Measurements from ENCODE around the gene VIPR2. TPM values are rescaled to one million over a fixed set of nuclear protein-coding genes. Genes with fewer than 3 reads are reported as not detected.
A peak's percentile ranks its signal among the peaks of the same experiment; 100 is the strongest.
"Not testable (repeated sequence)": the region's sequence is repeated elsewhere in the genome, so short reads cannot be mapped to it uniquely, and the experiment has no call there.

VIPR2 gene
- total RNA-seq, 2 donors from 2014 or later, result not detected

DNA sequence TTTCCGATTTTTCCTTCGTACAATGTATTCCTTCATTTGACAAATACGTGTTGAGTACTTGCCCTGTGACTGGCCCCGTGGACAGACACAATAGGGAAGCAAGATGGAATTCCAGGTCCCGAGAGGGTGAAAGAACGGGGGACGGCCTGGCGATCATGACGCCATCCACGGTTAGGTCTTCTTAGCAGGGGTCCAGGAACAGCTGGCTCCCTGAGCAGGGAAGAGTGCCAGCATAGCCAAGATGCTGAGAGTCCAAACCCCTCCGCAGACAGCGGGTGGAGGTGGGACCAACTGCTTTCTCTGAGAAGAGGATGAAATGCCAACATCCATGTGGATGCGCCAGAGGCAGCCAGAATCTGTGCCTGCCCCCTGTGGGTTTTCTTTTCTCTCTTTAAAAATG, 144.6 kb downstream of the VIPR2 start:
- ATAC-seq (no peak), DNase-seq (no peak)
- no peak overlapping the region for H3K27ac Mint-ChIP-seq
- H3K4me1 Mint-ChIP-seq, result no peaks in the 10 kb centered on the region
- H3K36me3 Mint-ChIP-seq (ENCODE audit: low read depth), result no peaks in the 10 kb centered on the region
- H3K4me3 Mint-ChIP-seq, result no peak overlapping the region
- H3K9me3 ChIP-seq (ENCODE audit: control insufficient read depth, low read length, poor library complexity, severe bottlenecking), result no peaks in the 10 kb centered on the region
- H3K27me3 Mint-ChIP-seq, result peaks cover 16% of the 10 kb centered on the region

DNA sequence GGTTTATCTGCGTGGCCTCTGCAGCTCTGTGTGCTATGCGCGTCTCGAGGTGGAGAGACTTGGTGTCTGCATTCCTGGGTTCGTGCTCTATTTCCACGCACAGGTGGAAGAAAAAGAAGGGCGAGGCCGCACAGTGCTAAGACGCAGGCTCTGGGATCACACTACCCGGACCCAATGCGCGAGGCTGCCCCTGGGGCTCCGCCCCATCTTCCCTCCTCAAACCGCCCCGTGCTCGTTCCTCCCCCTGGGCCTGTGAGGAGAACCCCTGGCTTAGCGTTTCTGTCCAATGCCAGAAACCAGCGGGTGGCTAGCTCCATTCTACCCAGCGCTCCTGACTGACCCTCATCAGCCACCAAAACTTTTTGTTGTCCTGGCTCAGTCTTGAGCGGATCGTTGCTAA, 145.2 kb downstream of the VIPR2 start:
- no peak overlapping the region for H3K27ac Mint-ChIP-seq
- H3K9me3 ChIP-seq (ENCODE audit: control insufficient read depth, low read length, poor library complexity, severe bottlenecking), result no peaks in the 10 kb centered on the region
- H3K4me3 Mint-ChIP-seq, result no peak overlapping the region
- peaks cover 20% of the 10 kb centered on the region for H3K27me3 Mint-ChIP-seq
- no peak for ATAC-seq
- no peaks in the 10 kb centered on the region for H3K36me3 Mint-ChIP-seq (ENCODE audit: low read depth)
- no peaks in the 10 kb centered on the region for H3K4me1 Mint-ChIP-seq
- DNase-seq, result no peak

DNA sequence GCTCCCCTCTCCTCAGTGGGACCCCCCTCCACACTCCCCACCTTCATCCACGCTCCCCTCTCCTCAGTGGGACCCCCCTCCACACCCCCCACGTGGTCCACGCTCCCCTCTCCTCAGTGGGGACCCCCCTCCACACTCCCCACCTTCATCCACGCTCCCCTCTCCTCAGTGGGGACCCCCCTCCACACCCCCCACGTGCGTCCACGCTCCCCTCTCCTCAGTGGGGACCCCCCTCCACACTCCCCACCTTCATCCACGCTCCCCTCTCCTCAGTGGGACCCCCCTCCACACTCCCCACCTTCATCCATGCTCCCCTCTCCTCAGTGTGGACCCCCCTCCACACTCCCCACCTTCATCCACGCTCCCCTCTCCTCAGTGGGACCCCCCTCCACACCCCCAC, 146.4 kb downstream of the VIPR2 start:
- DNase-seq; H3K4me3 Mint-ChIP-seq; H3K4me1 Mint-ChIP-seq; H3K9me3 ChIP-seq (ENCODE audit: control insufficient read depth, low read length, poor library complexity, severe bottlenecking); H3K27ac Mint-ChIP-seq; ATAC-seq; H3K36me3 Mint-ChIP-seq (ENCODE audit: low read depth): not testable (repeated sequence)
- peaks cover 32% of the 10 kb centered on the region for H3K27me3 Mint-ChIP-seq

DNA sequence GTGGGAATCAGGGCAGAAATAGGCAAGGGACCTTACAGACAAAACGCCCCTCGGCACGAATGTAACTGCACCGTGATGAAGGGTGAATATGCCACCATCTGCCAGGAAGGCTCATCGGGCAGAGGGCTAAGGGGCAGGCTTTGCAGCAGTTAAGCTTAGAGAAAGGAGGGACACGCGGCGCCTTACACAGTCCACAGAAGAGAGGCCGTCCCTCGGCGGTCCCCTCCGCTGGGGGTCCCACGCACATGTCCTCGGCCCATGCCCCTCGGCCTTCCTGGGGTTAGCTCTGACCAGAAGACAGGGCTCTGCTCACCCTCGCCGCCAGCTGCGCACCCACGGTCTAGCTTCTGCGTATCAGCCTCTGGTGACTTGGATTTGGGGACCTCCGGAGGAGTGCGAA, 147.2 kb downstream of the VIPR2 start:
- no peaks in the 10 kb centered on the region for H3K4me1 Mint-ChIP-seq
- peaks cover 39% of the 10 kb centered on the region for H3K27me3 Mint-ChIP-seq
- H3K9me3 ChIP-seq (ENCODE audit: control insufficient read depth, low read length, poor library complexity, severe bottlenecking), result no peaks in the 10 kb centered on the region
- no peak for ATAC-seq
- H3K4me3 Mint-ChIP-seq, result peak overlapping the region; percentile 58
- no peaks in the 10 kb centered on the region for H3K36me3 Mint-ChIP-seq (ENCODE audit: low read depth)
- DNase-seq, result no peak
- no peak overlapping the region for H3K27ac Mint-ChIP-seq

DNA sequence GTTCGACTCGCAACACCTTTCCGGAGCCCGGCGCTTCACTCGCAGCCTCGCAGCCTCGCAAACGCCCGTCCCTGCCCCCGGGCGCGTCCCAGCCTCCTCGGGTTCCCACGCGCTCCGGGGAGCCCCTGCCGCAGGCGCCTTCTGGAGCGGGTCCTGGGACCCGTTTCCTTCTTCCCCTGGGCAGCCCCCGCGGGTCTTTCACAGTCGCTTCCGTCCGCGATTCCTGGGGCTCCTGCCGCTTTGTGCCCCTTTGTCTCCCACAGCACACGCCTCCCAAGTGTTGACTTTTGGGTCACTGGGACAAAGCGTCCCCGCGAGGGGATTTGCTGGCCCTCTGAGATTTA, 147.6 kb downstream of the VIPR2 start:
- H3K9me3 ChIP-seq (ENCODE audit: control insufficient read depth, low read length, poor library complexity, severe bottlenecking), result no peaks in the 10 kb centered on the region
- Mint-ChIP-seq H3K27ac (no peak overlapping the region), H3K36me3 (ENCODE audit: low read depth) (no peaks in the 10 kb centered on the region), H3K4me1 (no peaks in the 10 kb centered on the region), H3K27me3 (peaks cover 39% of the 10 kb centered on the region), H3K4me3 (peak overlapping the region; percentile 58)
- DNase-seq (no peak), ATAC-seq (no peak)

DNA sequence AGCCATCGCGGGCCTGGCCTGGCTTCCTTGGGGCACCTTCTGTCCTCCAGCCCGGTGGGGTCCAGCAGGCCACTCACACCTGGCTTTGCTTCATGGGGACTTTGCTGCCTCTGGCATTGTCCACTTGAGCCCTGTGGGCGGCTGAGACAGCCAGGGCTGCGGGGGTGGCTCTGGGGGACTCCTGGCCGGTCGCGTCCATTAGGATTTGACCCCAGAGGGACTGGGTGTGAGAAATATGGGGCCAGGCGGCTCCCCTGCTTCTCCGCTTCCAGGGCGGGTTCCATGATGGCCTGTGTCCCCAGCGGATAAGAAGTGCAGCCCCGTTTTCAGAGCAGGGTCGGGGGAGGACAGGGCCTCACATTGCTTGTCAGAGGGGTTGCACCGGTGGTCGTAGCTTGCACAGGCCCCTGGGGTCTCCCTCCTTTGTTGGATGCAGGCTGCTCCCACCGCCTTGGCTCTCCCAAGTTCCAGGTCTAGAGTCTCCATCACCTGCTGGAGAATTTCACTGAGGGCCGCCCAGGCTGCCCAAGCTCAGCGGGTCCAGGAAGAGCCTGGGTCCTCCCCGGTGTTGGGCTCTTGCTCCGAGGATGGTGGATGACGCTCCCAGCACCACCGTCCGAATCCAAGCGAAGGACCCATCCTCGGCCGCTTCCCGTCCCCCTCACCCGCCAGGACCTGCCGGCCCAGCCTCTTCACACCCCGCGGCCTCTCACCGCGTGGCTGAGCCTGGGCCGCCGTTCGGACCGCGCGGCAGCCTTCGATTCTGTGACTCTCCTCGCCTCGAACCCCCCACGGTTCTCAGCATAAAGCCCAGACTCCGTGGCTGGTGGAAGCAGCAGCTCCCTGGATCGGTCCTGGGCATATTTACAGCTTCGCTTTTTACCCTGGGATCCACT, 148.2 kb downstream of the VIPR2 start:
- H3K4me1 Mint-ChIP-seq, result no peaks in the 10 kb centered on the region
- ATAC-seq, result no peak
- no peak for DNase-seq
- H3K4me3 Mint-ChIP-seq, result no peak overlapping the region
- no peaks in the 10 kb centered on the region for H3K9me3 ChIP-seq (ENCODE audit: control insufficient read depth, low read length, poor library complexity, severe bottlenecking)
- H3K36me3 Mint-ChIP-seq (ENCODE audit: low read depth), result no peaks in the 10 kb centered on the region
- peaks cover 39% of the 10 kb centered on the region for H3K27me3 Mint-ChIP-seq
- no peak overlapping the region for H3K27ac Mint-ChIP-seq

DNA sequence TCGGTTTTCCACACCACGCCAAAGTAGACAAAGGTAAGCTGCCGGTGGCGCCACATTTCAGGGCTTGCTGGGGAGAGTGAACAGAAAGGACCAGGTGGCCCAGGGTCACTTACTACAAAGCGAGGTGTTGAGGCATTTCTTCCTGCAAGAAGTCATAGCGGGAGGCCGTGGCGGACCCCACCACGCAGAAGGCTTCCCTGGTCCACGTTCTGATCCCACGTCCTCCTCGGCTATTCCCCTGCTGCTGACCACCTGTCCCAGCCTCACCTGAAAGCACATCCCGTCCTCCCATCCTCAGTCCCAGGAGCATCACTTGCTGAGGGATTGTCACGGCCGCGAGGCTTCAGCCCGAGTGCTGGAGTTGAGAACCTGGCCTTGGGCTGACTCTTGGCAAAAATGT, 149.2 kb downstream of the VIPR2 start:
- Mint-ChIP-seq H3K27ac (no peak overlapping the region), H3K4me3 (no peak overlapping the region), H3K27me3 (peaks cover 39% of the 10 kb centered on the region), H3K4me1 (no peaks in the 10 kb centered on the region), H3K36me3 (ENCODE audit: low read depth) (no peaks in the 10 kb centered on the region)
- H3K9me3 ChIP-seq (ENCODE audit: control insufficient read depth, low read length, poor library complexity, severe bottlenecking), result no peaks in the 10 kb centered on the region
- ATAC-seq (no peak), DNase-seq (no peak)

DNA sequence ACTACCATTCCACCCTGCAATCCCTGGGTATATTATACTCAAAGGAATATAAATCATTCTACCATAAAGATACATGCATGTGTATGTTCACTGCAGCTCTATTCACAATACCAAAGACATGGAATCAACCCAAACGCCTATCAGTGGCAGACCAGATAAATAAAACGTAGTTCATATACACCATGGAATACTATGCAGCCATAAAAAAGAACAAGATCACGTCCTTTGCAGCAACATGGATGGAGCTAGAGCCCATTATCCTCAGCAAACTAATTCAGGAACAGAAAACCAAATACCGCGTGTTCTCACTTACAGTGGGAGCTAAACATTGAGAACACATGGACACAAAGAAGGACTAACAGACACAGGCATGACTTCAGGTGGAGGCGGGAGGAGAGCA, 150.0 kb downstream of the VIPR2 start:
- Mint-ChIP-seq H3K4me1 (no peaks in the 10 kb centered on the region), H3K27me3 (peaks cover 34% of the 10 kb centered on the region), H3K36me3 (ENCODE audit: low read depth) (no peaks in the 10 kb centered on the region), H3K4me3 (no peak overlapping the region), H3K27ac (no peak overlapping the region)
- H3K9me3 ChIP-seq (ENCODE audit: control insufficient read depth, low read length, poor library complexity, severe bottlenecking), result no peaks in the 10 kb centered on the region
- DNase-seq (no peak), ATAC-seq (no peak)

DNA sequence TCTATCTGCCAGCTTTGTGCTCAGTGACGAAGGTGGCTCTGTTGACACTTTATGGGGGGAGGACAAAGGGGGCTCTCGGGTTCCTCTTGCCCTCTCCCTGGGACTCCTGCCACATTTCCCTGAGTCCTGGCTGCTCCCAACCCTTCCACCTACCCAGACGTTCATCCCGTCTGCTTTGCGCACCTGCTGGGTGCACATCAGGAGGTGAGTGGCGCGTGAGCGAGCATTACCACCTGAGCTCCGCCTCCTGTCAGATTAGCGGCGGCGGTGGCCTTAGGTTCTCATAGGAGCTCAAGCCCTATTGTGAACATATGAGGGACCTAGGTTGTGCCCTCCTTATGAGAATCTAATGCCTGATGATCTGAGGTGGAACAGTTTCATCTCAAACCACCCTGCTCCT, 151.1 kb downstream of the VIPR2 start:
- Mint-ChIP-seq H3K4me1 (no peaks in the 10 kb centered on the region), H3K27me3 (peaks cover 27% of the 10 kb centered on the region), H3K4me3 (no peak overlapping the region), H3K36me3 (ENCODE audit: low read depth) (no peaks in the 10 kb centered on the region), H3K27ac (no peak overlapping the region)
- H3K9me3 ChIP-seq (ENCODE audit: control insufficient read depth, low read length, poor library complexity, severe bottlenecking), result no peaks in the 10 kb centered on the region
- ATAC-seq (no peak), DNase-seq (no peak)

DNA sequence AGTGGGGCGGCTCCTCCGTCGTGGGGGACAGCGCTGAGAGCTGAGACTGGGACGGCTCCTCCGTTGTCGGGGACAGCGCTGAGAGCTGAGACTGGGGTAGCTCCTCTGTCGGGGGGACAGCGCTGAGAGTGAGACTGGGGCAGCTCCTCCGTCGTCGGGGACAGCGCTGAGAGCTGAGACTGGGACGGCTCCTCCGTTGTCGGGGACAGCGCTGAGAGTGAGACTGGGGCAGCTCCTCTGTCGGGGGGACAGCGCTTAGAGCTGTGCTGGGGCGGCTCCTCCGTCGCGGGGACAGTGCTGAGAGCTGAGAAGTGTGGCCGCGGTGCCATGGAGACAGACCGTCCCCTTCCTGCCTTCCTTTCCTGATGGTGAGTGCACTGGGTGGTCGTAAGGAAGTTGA, 151.9 kb downstream of the VIPR2 start:
- no peak for ATAC-seq
- no peak overlapping the region for H3K4me3 Mint-ChIP-seq
- H3K4me1 Mint-ChIP-seq, result no peaks in the 10 kb centered on the region
- H3K36me3 Mint-ChIP-seq (ENCODE audit: low read depth), result no peaks in the 10 kb centered on the region
- no peak for DNase-seq
- H3K9me3 ChIP-seq (ENCODE audit: control insufficient read depth, low read length, poor library complexity, severe bottlenecking), result no peaks in the 10 kb centered on the region
- H3K27ac Mint-ChIP-seq, result no peak overlapping the region
- peaks cover 27% of the 10 kb centered on the region for H3K27me3 Mint-ChIP-seq

DNA sequence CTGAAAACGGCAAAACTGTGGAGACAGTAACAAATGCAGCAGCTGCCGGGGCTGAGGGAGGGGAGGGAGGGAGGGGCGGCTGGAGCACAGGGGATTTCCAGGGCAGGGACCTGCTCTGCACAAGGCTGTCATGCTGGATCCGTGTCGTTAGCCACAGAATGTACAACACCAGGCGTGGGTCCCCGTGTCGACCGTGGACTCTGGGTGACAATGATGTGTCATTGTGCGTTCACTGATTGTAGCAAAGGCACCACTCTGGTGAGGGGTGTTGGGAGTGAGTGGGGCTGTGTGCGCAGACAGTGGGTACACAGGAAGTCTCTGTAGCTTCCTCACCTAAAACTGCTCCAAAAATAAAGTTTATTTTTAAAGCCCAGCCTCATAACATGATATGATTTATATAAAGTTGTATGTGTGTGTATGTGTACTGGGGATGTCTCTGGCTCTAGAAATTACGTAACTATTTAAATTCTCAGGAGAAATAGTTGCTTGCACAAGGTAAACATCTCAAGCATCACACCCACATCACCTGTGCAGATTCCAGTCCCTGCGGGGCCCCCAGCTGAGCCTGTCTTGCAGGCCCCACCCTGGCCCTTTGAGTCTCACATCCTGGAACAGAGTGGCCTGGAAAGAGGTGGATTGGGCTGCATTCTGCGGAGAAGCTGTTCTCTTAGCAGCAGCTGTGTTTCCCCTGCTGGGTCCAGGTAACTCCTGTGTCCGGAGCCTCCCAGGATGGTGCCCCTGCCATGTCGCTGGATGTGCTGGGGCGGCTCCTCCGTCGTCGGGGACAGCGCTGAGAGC, 152.6 kb downstream of the VIPR2 start:
- DNase-seq (no peak), ATAC-seq (peak; percentile 33)
- Mint-ChIP-seq H3K36me3 (ENCODE audit: low read depth) (no peaks in the 10 kb centered on the region), H3K4me3 (no peak overlapping the region), H3K4me1 (no peaks in the 10 kb centered on the region), H3K27ac (no peak overlapping the region), H3K27me3 (peaks cover 27% of the 10 kb centered on the region)
- H3K9me3 ChIP-seq (ENCODE audit: control insufficient read depth, low read length, poor library complexity, severe bottlenecking), result no peaks in the 10 kb centered on the region

DNA sequence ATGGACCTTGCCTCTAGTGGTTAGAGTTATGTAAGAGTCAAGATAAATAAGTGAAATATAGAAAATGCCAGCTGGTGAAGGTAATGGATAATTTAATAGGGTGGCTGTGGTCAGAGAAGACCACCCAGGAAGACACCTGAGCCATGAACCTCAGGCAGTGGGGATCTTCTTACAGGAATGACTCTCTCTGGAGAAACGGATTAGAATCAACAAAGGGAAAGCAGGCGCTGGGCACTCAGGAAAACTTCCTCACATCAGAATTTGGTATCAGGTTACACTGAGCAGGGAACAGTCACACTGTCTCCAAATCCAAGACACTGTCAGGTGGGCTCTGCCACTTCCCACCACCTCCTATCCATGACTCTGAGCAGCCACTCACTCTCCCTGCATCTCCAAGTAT, 155.7 kb downstream of the VIPR2 start:
- DNase-seq (no peak), ATAC-seq (no peak)
- Mint-ChIP-seq H3K4me3 (no peak overlapping the region), H3K4me1 (no peaks in the 10 kb centered on the region), H3K27ac (no peak overlapping the region), H3K27me3 (peaks cover 14% of the 10 kb centered on the region), H3K36me3 (ENCODE audit: low read depth) (no peaks in the 10 kb centered on the region)
- H3K9me3 ChIP-seq (ENCODE audit: control insufficient read depth, low read length, poor library complexity, severe bottlenecking), result no peaks in the 10 kb centered on the region

DNA sequence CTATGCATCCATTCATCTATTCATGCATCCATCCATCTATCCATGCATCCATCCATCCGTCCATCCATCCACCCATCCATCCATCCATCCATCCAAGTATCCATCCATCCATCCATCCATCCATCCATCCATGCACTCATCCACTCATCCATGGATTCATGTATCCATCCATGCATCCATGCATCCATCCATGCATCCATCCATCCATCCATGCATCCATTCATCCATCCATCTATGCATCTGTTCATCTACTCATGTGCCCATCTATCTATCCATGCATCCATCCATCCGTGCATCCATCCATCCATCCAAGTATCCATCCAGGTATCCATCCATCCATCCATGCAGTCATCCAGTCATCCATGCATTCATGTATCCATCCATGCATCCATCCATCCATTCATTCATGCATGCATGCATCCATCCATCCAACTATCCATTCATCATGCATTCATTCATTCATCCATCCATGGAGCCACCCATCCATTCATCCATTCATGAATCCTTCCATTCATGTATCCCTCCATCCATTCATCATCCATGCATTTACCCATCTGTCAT, 156.3 kb downstream of the VIPR2 start:
- H3K9me3 ChIP-seq (ENCODE audit: control insufficient read depth, low read length, poor library complexity, severe bottlenecking), result no peaks in the 10 kb centered on the region
- DNase-seq, result no peak
- Mint-ChIP-seq H3K36me3 (ENCODE audit: low read depth) (no peaks in the 10 kb centered on the region), H3K27ac (no peak overlapping the region), H3K4me3 (no peak overlapping the region), H3K27me3 (peaks cover 8% of the 10 kb centered on the region), H3K4me1 (no peaks in the 10 kb centered on the region)
- ATAC-seq, result no peak
